CD14-positive monocyte (primary cell): Measurements from ENCODE around the gene MRPL10. TPM values are rescaled to one million over a fixed set of nuclear protein-coding genes. Genes with fewer than 3 reads are reported as not detected.

Experiments used
- DNase-seq, 3 donors: peaks; one replicate each; pipeline ENCODE4 v3.0.0-alpha.2; 2011 to 2022
- H2AFZ ChIP-seq: 2 replicates; pipeline ENCODE4 v1.6.0; 2012; ENCODE audit warnings: mild to moderate bottlenecking, low read depth, low read length, inconsistent platforms; ENCODE audit not compliant: insufficient read depth, poor library complexity, severe bottlenecking
- H3K27ac ChIP-seq, 2 donors: 1 replicate in 1 of 2; 2 replicates in 1 of 2; pipeline ENCODE4 v1.5.1; 2012 to 2013; ENCODE audit warnings: low read length in 2 of 2, control low read depth in 1 of 2, inconsistent platforms in 1 of 2, low read depth in 1 of 2, mild to moderate bottlenecking in 1 of 2
- H3K27me3 ChIP-seq, 2 donors: one replicate each; pipeline versions ENCODE4 v1.6.0 to v1.6.1; 2011 to 2013; ENCODE audit warnings: low read length in 2 of 2; ENCODE audit not compliant: control insufficient read depth in 2 of 2, insufficient read depth in 2 of 2
- H3K36me3 ChIP-seq, 2 donors: replicated peaks in 1 of 2; 1 replicate in 1 of 2; 2 replicates in 1 of 2; pipeline versions ENCODE4 v1.5.1 to v1.6.1; 2012 to 2013; ENCODE audit warnings: low read length in 2 of 2, control low read depth in 1 of 2, inconsistent platforms in 1 of 2, mild to moderate bottlenecking in 1 of 2; ENCODE audit not compliant: insufficient read depth in 2 of 2, control insufficient read depth in 1 of 2
- H3K4me1 ChIP-seq, 2 donors: 1 replicate in 1 of 2; 2 replicates in 1 of 2; pipeline versions ENCODE4 v1.5.1 to v1.6.1; 2012 to 2013; ENCODE audit warnings: low read length in 2 of 2, control low read depth in 1 of 2, inconsistent platforms in 1 of 2, mild to moderate bottlenecking in 1 of 2, moderate library complexity in 1 of 2; ENCODE audit not compliant: insufficient read depth in 2 of 2, control insufficient read depth in 1 of 2
- H3K4me2 ChIP-seq: replicated peaks from 2 replicates; pipeline ENCODE3; 2012; ENCODE audit warnings: low read length, moderate library complexity, mild to moderate bottlenecking; ENCODE audit not compliant: poor library complexity, severe bottlenecking; ENCODE audit errors: extremely low read depth
- H3K4me3 ChIP-seq, 3 experiments: fragments of 200-600 bp in 1 of 3; sonication (generic) in 1 of 3; replicated peaks in 1 of 3; 1 replicate in 2 of 3; 2 replicates in 1 of 3; pipeline ENCODE4 v1.5.1; 2011 to 2013; ENCODE audit warnings: low read length in 3 of 3, mild to moderate bottlenecking in 3 of 3, control low read depth in 2 of 3, low read depth in 2 of 3, inconsistent platforms in 1 of 3, moderate library complexity in 1 of 3
- H3K79me2 ChIP-seq: 2 replicates; pipeline ENCODE4 v1.6.0; 2012; ENCODE audit warnings: mild to moderate bottlenecking, control low read depth, inconsistent platforms, low read length, moderate library complexity; ENCODE audit not compliant: insufficient read depth
- H3K9ac ChIP-seq: 2 replicates; pipeline ENCODE4 v1.6.0; 2017; ENCODE audit warnings: low read length, mild to moderate bottlenecking; ENCODE audit not compliant: insufficient read depth, poor library complexity, severe bottlenecking
- H3K9me3 ChIP-seq, 2 donors: replicated peaks in 1 of 2; 1 replicate in 1 of 2; 2 replicates in 1 of 2; pipeline versions ENCODE4 v1.5.1 to v1.6.1; 2012 to 2013; ENCODE audit warnings: low read length in 2 of 2, control low read depth in 1 of 2; ENCODE audit not compliant: control insufficient read depth in 1 of 2, insufficient read depth in 1 of 2
- H4K20me1 ChIP-seq: 2 replicates; pipeline ENCODE4 v1.6.0; 2012; ENCODE audit warnings: mild to moderate bottlenecking, low read length, control low read depth, moderate library complexity; ENCODE audit not compliant: insufficient read depth
- H3K27ac Mint-ChIP-seq, 7 donors: one replicate each; pipeline ENCODE4 v1.8.0; 2020; ENCODE audit warnings: mild to moderate bottlenecking in 7 of 7, mixed read lengths in 7 of 7, moderate library complexity in 6 of 7, inconsistent platforms in 2 of 7
- H3K27me3 Mint-ChIP-seq, 3 donors: one replicate each; pipeline ENCODE4 v1.8.0; 2021 to 2022; ENCODE audit warnings: low read depth in 3 of 3, mild to moderate bottlenecking in 3 of 3, mixed read lengths in 3 of 3, moderate library complexity in 3 of 3, inconsistent platforms in 1 of 3
- H3K36me3 Mint-ChIP-seq, 2 donors: one replicate each; pipeline ENCODE4 v1.8.0; 2020; ENCODE audit warnings: mixed read lengths in 2 of 2, inconsistent platforms in 1 of 2, mild to moderate bottlenecking in 1 of 2
- H3K4me1 Mint-ChIP-seq: one replicate; pipeline ENCODE4 v1.8.0; 2020; ENCODE audit warnings: mild to moderate bottlenecking, mixed read lengths
- H3K4me3 Mint-ChIP-seq, 2 donors: one replicate each; pipeline ENCODE4 v1.8.0; 2020; ENCODE audit warnings: mild to moderate bottlenecking in 2 of 2, mixed read lengths in 2 of 2, moderate library complexity in 1 of 2
- H3K9me3 Mint-ChIP-seq, 7 donors: one replicate each; pipeline ENCODE4 v1.8.0; 2020 to 2022; ENCODE audit warnings: mixed read lengths in 7 of 7, mild to moderate bottlenecking in 6 of 7, moderate library complexity in 6 of 7, inconsistent platforms in 2 of 7
- CTCF ChIP-seq: fragments of 200-600 bp; IDR thresholded peaks from one replicate; pipeline ENCODE4 v1.8.0; 2022; ENCODE audit warnings: antibody characterized with exemption, mild to moderate bottlenecking
- WGBS: methylation state at CpG from one replicate; pipeline ENCODE4 v1.1.5; 2013; ENCODE audit warnings: missing lambda C conversion rate; ENCODE audit not compliant: insufficient coverage; 5-methylcytosine and 5-hydroxymethylcytosine counted together
- intact Hi-C, 2 donors: fragments of 100-400 bp; cut with micrococcal nuclease; formaldehyde crosslinking; loops; one replicate each; pipeline versions ENCODE4 v1.15.0 to v1.15.1; 2023
- polyA plus RNA-seq, 3 donors: library from polyadenylated mRNA; depleted of rRNA in 1 of 3; unstranded in 2 of 3; stranded (reverse) in 1 of 3; fragments of 300-500 nt in 2 of 3; fragments of >200 nt in 1 of 3; fragmentation: Illumina TruSeq in 2 of 3; gene quantifications; 1 replicate in 2 of 3; 2 replicates in 1 of 3; pipeline ENCODE4 v1.2.3, GENCODE V29; 2012 to 2021

MRPL10 gene
- polyA plus RNA-seq, 3 donors, result 28.5 to 32.7 (median 32.6) TPM

- Mint-ChIP-seq H3K36me3 (peaks cover 50 to 62% of the 10 kb centered on the region in 2 donors), H3K27ac (peak overlapping the region in 2 of 7 donors; percentile 79 to 88), H3K4me1 (peaks cover 29% of the 10 kb centered on the region), H3K9me3 (no peaks in the 10 kb centered on the region), H3K4me3 (peak overlapping the region; percentile 81 to 93), H3K27me3 (no peaks in the 10 kb centered on the region)
- Histone ChIP-seq H3K79me2 (peaks cover 8% of the 10 kb centered on the region), H3K9me3 (no peaks in the 10 kb centered on the region), H4K20me1 (no peaks in the 10 kb centered on the region), H3K4me2 (peak overlapping the region; percentile 80), H3K4me1 (peaks cover 22 to 25% of the 10 kb centered on the region in 2 donors), H3K27ac (peak overlapping the region in 1 of 2 donors; percentile 42), H3K9ac (no peak overlapping the region), H3K36me3 (peaks cover 50 to 64% of the 10 kb centered on the region in 2 donors), H2AFZ (peak overlapping the region; percentile 87), H3K27me3 (no peaks in the 10 kb centered on the region), H3K4me3 (no peak overlapping the region)
- DNase-seq, result no peak
- WGBS, result 80% methylated on average over 2 of the region's 12 CpGs
- intact Hi-C loops, result no loop called here
- TF ChIP-seq CTCF, result no peak
These were observed 11.1 kb downstream of the MRPL10 start for GRCh38 chr17:47820033-47820789.

GRCh38 chr17:47819475-47819874, 11.9 kb downstream of the MRPL10 start:
- Histone ChIP-seq H3K27me3 (no peaks in the 10 kb centered on the region), H3K4me2 (no peak overlapping the region), H2AFZ (no peak overlapping the region), H3K36me3 (peaks cover 52 to 65% of the 10 kb centered on the region in 2 donors), H3K4me3 (no peak overlapping the region), H3K27ac (peak overlapping the region in 1 of 2 donors; percentile 26), H3K9me3 (no peaks in the 10 kb centered on the region), H3K79me2 (peaks cover 8% of the 10 kb centered on the region), H3K4me1 (peaks cover 22 to 25% of the 10 kb centered on the region in 2 donors), H4K20me1 (no peaks in the 10 kb centered on the region), H3K9ac (no peak overlapping the region)
- intact Hi-C loops, result no loop called here
- no peak for DNase-seq
- H3K4me3 Mint-ChIP-seq, result no peak overlapping the region
- 82% methylated on average over 3 of the region's 10 CpGs for WGBS
- H3K27me3 Mint-ChIP-seq, result no peaks in the 10 kb centered on the region
- peaks cover 29% of the 10 kb centered on the region for H3K4me1 Mint-ChIP-seq
- no peaks in the 10 kb centered on the region for H3K9me3 Mint-ChIP-seq
- peak overlapping the region in 1 of 7 donors; percentile 26 for H3K27ac Mint-ChIP-seq
- H3K36me3 Mint-ChIP-seq, result peaks cover 54 to 62% of the 10 kb centered on the region in 2 donors
- no peak for TF ChIP-seq CTCF
